ENCODE data around the gene DNAJA1.
"Not testable (repeated sequence)": the region's sequence is repeated elsewhere in the genome, so short reads cannot be mapped to it uniquely, and the experiment has no call there.

DNAJA1 gene

GRCh38 chr9:32989660-32990059 is 35.4 kb upstream of the DNAJA1 start:
- no peak overlapping the region for H3K4me3 ChIP-seq (ENCODE audit: low read depth, low read length, poor library complexity, severe bottlenecking)
- no peak overlapping the region for H2AFZ ChIP-seq (ENCODE audit: low read length)
- H3K9ac ChIP-seq (ENCODE audit: low read length): no peak overlapping the region
- H3K9me2 ChIP-seq (ENCODE audit: low read depth, low read length): no peaks in the 10 kb centered on the region
- no peaks in the 10 kb centered on the region for H3K9me3 ChIP-seq (ENCODE audit: low read length)
- H4K20me1 ChIP-seq (ENCODE audit: insufficient read depth, low read length): no peaks in the 10 kb centered on the region
- peaks cover 14% of the 10 kb centered on the region; the same call in 1 of the 2 replicates for H3K79me2 ChIP-seq (ENCODE audit: insufficient read depth, low read length)
- peaks cover 67% of the 10 kb centered on the region for H3K36me3 ChIP-seq (ENCODE audit: insufficient read depth, low read length)
- no peaks in the 10 kb centered on the region for H3K27me3 ChIP-seq (ENCODE audit: insufficient read depth, low read length)
- no peaks in the 10 kb centered on the region for H3K4me1 ChIP-seq (ENCODE audit: insufficient read depth, low read length, severe bottlenecking)
- TF ChIP-seq EZH2 (IDR thresholded peaks at IDR 0.05; ENCODE audit: borderline replicate concordance, low read length): no peak
- TF ChIP-seq CTCF (IDR thresholded peaks at IDR 0.05; ENCODE audit: low read length): no peak
- no peak overlapping the region for H3K4me2 ChIP-seq (ENCODE audit: low read length)
- H3F3A ChIP-seq (ENCODE audit: insufficient read depth, low read length): no peaks in the 10 kb centered on the region
- no peak overlapping the region for H3K27ac ChIP-seq (ENCODE audit: low read depth, low read length, poor library complexity, severe bottlenecking)

- peaks cover 15% of the 10 kb centered on the region for H3K79me2 ChIP-seq (ENCODE audit: insufficient read depth, low read length)
- TF ChIP-seq EZH2 (IDR thresholded peaks at IDR 0.05; ENCODE audit: borderline replicate concordance, low read length) (no peak), CTCF (IDR thresholded peaks at IDR 0.05; ENCODE audit: low read length) (no peak)
- no peaks in the 10 kb centered on the region for H3F3A ChIP-seq (ENCODE audit: insufficient read depth, low read length)
- H3K9me3 ChIP-seq (ENCODE audit: low read length): no peaks in the 10 kb centered on the region
- no peak overlapping the region for H3K27ac ChIP-seq (ENCODE audit: low read depth, low read length, poor library complexity, severe bottlenecking)
- no peaks in the 10 kb centered on the region for H4K20me1 ChIP-seq (ENCODE audit: insufficient read depth, low read length)
- no peak overlapping the region for H2AFZ ChIP-seq (ENCODE audit: low read length)
- no peak overlapping the region for H3K9ac ChIP-seq (ENCODE audit: low read length)
- no peak overlapping the region for H3K4me3 ChIP-seq (ENCODE audit: low read depth, low read length, poor library complexity, severe bottlenecking)
- no peak overlapping the region for H3K4me2 ChIP-seq (ENCODE audit: low read length)
- no peaks in the 10 kb centered on the region for H3K4me1 ChIP-seq (ENCODE audit: insufficient read depth, low read length, severe bottlenecking)
- H3K27me3 ChIP-seq (ENCODE audit: insufficient read depth, low read length): no peaks in the 10 kb centered on the region
- H3K9me2 ChIP-seq (ENCODE audit: low read depth, low read length): no peaks in the 10 kb centered on the region
- peaks cover 65% of the 10 kb centered on the region for H3K36me3 ChIP-seq (ENCODE audit: insufficient read depth, low read length)
Observed at GRCh38 chr9:32991897-32992594, 33.0 kb upstream of the DNAJA1 start.

- no peak overlapping the region for H3K27ac ChIP-seq (ENCODE audit: low read depth, low read length, poor library complexity, severe bottlenecking)
Observed at GRCh38 chr9:32992595-32993238, 32.4 kb upstream of the DNAJA1 start.

GRCh38 chr9:33000682-33001055 is 24.4 kb upstream of the DNAJA1 start:
- H3K27ac ChIP-seq (ENCODE audit: low read depth, low read length, poor library complexity, severe bottlenecking): peak overlapping the region; percentile 88
- H2AFZ ChIP-seq (ENCODE audit: low read length): not testable (repeated sequence)

More at GRCh38 chr9:32992595-32993238, 32.4 kb upstream of the DNAJA1 start:
- Histone ChIP-seq H4K20me1 (ENCODE audit: insufficient read depth, low read length) (no peaks in the 10 kb centered on the region), H3F3A (ENCODE audit: insufficient read depth, low read length) (no peaks in the 10 kb centered on the region), H3K9me3 (ENCODE audit: low read length) (no peaks in the 10 kb centered on the region), H3K79me2 (ENCODE audit: insufficient read depth, low read length) (peaks cover 19% of the 10 kb centered on the region), H3K4me1 (ENCODE audit: insufficient read depth, low read length, severe bottlenecking) (no peaks in the 10 kb centered on the region), H3K9ac (ENCODE audit: low read length) (no peak overlapping the region), H3K9me2 (ENCODE audit: low read depth, low read length) (no peaks in the 10 kb centered on the region), H3K36me3 (ENCODE audit: insufficient read depth, low read length) (peaks cover 62% of the 10 kb centered on the region), H3K4me2 (ENCODE audit: low read length) (no peak overlapping the region), H2AFZ (ENCODE audit: low read length) (no peak overlapping the region), H3K27me3 (ENCODE audit: insufficient read depth, low read length) (no peaks in the 10 kb centered on the region), H3K4me3 (ENCODE audit: low read depth, low read length, poor library complexity, severe bottlenecking) (no peak overlapping the region)
- TF ChIP-seq EZH2 (IDR thresholded peaks at IDR 0.05; ENCODE audit: borderline replicate concordance, low read length) (no peak), CTCF (IDR thresholded peaks at IDR 0.05; ENCODE audit: low read length) (no peak)

GRCh38 chr9:33005335-33005734 is 19.7 kb upstream of the DNAJA1 start:
- not testable (repeated sequence) for H3K9me3 ChIP-seq (ENCODE audit: low read length); H3K27ac ChIP-seq (ENCODE audit: low read depth, low read length, poor library complexity, severe bottlenecking); H3K27me3 ChIP-seq (ENCODE audit: insufficient read depth, low read length); H3K9me2 ChIP-seq (ENCODE audit: low read depth, low read length); H3K4me2 ChIP-seq (ENCODE audit: low read length); H3K9ac ChIP-seq (ENCODE audit: low read length); H3F3A ChIP-seq (ENCODE audit: insufficient read depth, low read length); H4K20me1 ChIP-seq (ENCODE audit: insufficient read depth, low read length); H3K36me3 ChIP-seq (ENCODE audit: insufficient read depth, low read length); H3K4me3 ChIP-seq (ENCODE audit: low read depth, low read length, poor library complexity, severe bottlenecking); H2AFZ ChIP-seq (ENCODE audit: low read length); H3K79me2 ChIP-seq (ENCODE audit: insufficient read depth, low read length)
- peaks cover 16% of the 10 kb centered on the region for H3K4me1 ChIP-seq (ENCODE audit: insufficient read depth, low read length, severe bottlenecking)

More at GRCh38 chr9:33000682-33001055, 24.4 kb upstream of the DNAJA1 start:
- Histone ChIP-seq H3K79me2 (ENCODE audit: insufficient read depth, low read length) (peaks cover 27% of the 10 kb centered on the region), H3K4me3 (ENCODE audit: low read depth, low read length, poor library complexity, severe bottlenecking) (peak overlapping the region; percentile 99), H3K9ac (ENCODE audit: low read length) (peak overlapping the region; percentile 69), H3K4me1 (ENCODE audit: insufficient read depth, low read length, severe bottlenecking) (peaks cover 21% of the 10 kb centered on the region), H3K36me3 (ENCODE audit: insufficient read depth, low read length) (peaks cover 20% of the 10 kb centered on the region), H3K4me2 (ENCODE audit: low read length) (peak overlapping the region; percentile 73)
- H4K20me1 ChIP-seq (ENCODE audit: insufficient read depth, low read length); H3K27me3 ChIP-seq (ENCODE audit: insufficient read depth, low read length); H3K9me2 ChIP-seq (ENCODE audit: low read depth, low read length); H3F3A ChIP-seq (ENCODE audit: insufficient read depth, low read length); H3K9me3 ChIP-seq (ENCODE audit: low read length): not testable (repeated sequence)
